GM12801 (cell line): Measurements from ENCODE around the gene ZNF639.

Experiments used
- CTCF ChIP-seq: IDR thresholded peaks from one replicate; pipeline ENCODE4 v1.5.1; 2011; ENCODE audit warnings: control low read depth; ENCODE audit not compliant: insufficient read length; ENCODE audit errors: extremely low read depth

ZNF639 gene

GRCh38 chr3:179347345-179348194 is 24.7 kb downstream of the ZNF639 start, which contains the start of gene MFN1:
Gene MFN1 (plus strand): TSS chr3:179347709. CDS start chr3:179348852, 1,143 bp downstream.
- no peak for TF ChIP-seq CTCF

- TF ChIP-seq CTCF, result no peak
Observed at GRCh38 chr3:179348325-179349013, 25.6 kb downstream of the ZNF639 start.

- no peak for TF ChIP-seq CTCF
Observed at GRCh38 chr3:179355996-179356395, 33.2 kb downstream of the ZNF639 start.

DNA sequence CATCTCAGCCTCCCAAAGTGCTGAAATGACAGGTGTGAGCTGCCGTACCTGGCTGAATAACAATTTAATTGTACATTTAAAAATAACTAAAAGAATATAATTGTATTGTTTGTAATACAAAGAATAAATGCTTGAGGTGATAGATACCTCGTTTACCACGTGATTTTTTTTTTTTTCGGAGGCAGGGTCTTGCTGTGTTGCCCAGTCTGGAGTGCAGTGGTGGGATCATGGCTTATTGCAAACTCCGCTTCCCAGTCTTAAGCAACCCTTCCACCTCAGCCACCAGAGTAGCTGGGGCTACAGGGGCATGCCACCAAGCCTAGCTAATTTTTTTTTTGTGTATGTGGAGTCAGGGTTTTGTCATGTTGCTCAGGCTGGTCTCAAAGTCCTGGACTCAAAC is 40.5 kb downstream of the ZNF639 start:
- no peak for TF ChIP-seq CTCF

DNA sequence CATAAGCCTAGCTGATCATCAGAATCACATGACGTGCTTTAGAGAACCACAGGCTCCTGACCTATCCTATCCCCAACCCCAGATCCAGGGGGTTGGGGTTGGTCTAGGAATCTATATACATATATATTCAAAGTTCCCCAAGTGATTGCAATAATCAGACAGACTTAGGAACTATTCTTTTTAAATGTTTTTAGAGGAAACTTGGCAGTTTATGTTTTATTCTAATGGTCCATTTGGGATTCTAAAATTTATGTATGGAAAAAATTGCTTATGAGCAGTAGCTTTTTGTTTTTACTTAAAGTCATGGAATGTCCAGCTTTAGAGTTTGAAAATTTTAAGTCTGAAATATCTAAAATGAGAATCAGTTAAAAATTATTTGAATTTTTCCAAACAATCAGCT is 46.8 kb downstream of the ZNF639 start:
- no peak for TF ChIP-seq CTCF

DNA sequence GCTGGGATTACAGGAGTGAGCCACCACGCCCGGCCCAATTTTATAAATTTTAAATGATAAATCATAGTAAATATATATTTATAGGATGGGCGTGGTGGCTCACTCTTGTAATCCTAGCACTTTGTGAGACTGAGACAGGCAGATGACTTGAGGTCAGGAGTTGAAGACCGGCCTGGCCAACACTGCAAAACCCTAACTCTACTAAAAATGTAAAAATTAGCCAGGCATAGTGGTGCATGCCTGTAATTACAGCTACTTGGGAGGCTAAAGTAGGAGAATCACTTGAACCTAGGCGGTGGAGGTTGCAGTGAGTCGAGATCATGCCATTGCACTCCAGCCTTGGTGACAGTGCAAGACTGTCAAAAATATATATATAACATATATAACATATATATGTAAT is 51.1 kb downstream of the ZNF639 start:
- no peak for TF ChIP-seq CTCF

- no peak for TF ChIP-seq CTCF
Observed at GRCh38 chr3:179375091-179375999, 52.5 kb downstream of the ZNF639 start.
